Duodenal mucosa (tissue), 2 donors: ENCODE data around the gene ST6GAL2.

Experiments
- H3K27ac ChIP-seq: one replicate; pipeline ENCODE4 v1.7.0; 2013; ENCODE audit warnings: low read depth, low read length
- H3K27me3 ChIP-seq, 2 donors: one replicate each; pipeline ENCODE4 v1.7.0; 2013; ENCODE audit warnings: low read length in 2 of 2, control low read depth in 1 of 2; ENCODE audit not compliant: insufficient read depth in 2 of 2, control insufficient read depth in 1 of 2
- H3K36me3 ChIP-seq, 2 donors: one replicate each; pipeline ENCODE4 v1.7.0; 2013; ENCODE audit warnings: low read length in 2 of 2, control low read depth in 1 of 2; ENCODE audit not compliant: insufficient read depth in 2 of 2, control insufficient read depth in 1 of 2
- H3K4me1 ChIP-seq, 2 donors: one replicate each; pipeline ENCODE4 v1.7.0; 2013; ENCODE audit warnings: low read length in 2 of 2, control low read depth in 1 of 2; ENCODE audit not compliant: insufficient read depth in 2 of 2, control insufficient read depth in 1 of 2
- H3K4me3 ChIP-seq, 2 donors: one replicate each; pipeline ENCODE4 v1.7.0; 2013; ENCODE audit warnings: low read length in 2 of 2, low read depth in 1 of 2
- H3K9ac ChIP-seq, 2 donors: one replicate each; pipeline ENCODE4 v1.7.0; 2013; ENCODE audit warnings: low read length in 2 of 2, low read depth in 1 of 2
- H3K9me3 ChIP-seq, 2 donors: one replicate each; pipeline ENCODE4 v1.7.0; 2013; ENCODE audit warnings: low read length in 2 of 2, control low read depth in 1 of 2; ENCODE audit not compliant: control insufficient read depth in 1 of 2

ST6GAL2 gene

DNA sequence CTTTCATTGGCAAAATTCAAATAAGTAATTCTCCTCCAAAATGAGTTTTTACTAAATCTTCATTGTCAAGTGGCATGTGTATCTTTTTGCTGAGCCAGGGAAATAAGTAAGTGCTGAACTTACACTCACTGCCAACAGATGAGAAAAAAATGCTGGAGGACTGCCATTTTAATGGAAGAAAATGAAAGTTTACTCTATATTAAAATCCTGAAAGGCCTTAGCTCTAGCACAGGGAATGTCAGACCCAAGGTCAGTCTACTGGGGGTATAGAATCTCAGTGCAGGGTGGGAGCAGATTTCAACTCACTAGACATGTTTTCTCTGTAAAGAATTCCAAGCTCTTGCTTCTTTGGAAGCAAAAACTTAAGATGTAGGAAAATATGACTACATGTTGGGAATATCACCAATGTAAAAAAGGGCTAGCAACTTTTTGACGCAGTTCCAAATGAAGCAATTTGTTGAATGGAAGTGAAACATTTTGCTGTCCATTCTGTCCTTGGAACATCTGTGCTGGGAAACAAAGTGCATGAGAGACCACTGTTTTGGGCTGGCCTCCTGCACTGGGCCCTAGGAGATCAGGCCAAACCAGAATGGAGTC lies 127.0 kb downstream of the ST6GAL2 start:
- H3K27me3 ChIP-seq, result no peaks in the 10 kb centered on the region
- no peaks in the 10 kb centered on the region for H3K9me3 ChIP-seq
- no peak overlapping the region for H3K4me3 ChIP-seq
- no peaks in the 10 kb centered on the region for H3K4me1 ChIP-seq
- no peak overlapping the region for H3K9ac ChIP-seq
- H3K27ac ChIP-seq, result no peak overlapping the region
- H3K36me3 ChIP-seq, result no peaks in the 10 kb centered on the region
